ENCODE results near the gene INCENP.

GRCh38 chr11:62120001-62120400 is 3.8 kb upstream of the INCENP start:
- TF ChIP-seq CTCF (IDR thresholded peaks at IDR 0.05) (no peak), EP300 (IDR thresholded peaks at IDR 0.05) (no peak), POLR2AphosphoS5 (IDR thresholded peaks at IDR 0.05) (no peak)

Measured in stomach (tissue), 4 donors.